CD4-positive, alpha-beta memory T cell (primary cell): ENCODE data around the gene GSX2. TPM values are rescaled to one million over a fixed set of nuclear protein-coding genes. Genes with fewer than 3 reads are reported as not detected.
"Not testable (repeated sequence)": the region's sequence is repeated elsewhere in the genome, so short reads cannot be mapped to it uniquely, and the experiment has no call there.

Experiments
- CTCF ChIA-PET: fragments of 350-600 bp; sonication (Branson Sonifier 250); formaldehyde crosslinking; loops from one replicate; lab custom pipeline; 2021; ENCODE audit warnings: inconsistent platforms; ENCODE audit not compliant: partially characterized antibody; lab: Charles Lee
- POLR2A ChIA-PET: fragments of 350-600 bp; sonication (Branson Sonifier 250); formaldehyde crosslinking; loops from one replicate; lab custom pipeline; 2021; ENCODE audit not compliant: partially characterized antibody; lab: Charles Lee
- DNase-seq, 5 donors: peaks; one replicate each; pipeline versions ENCODE4 v3.0.0 to v3.0.0-alpha.2; 2020 to 2022; ENCODE audit warnings: mixed read lengths in 1 of 5
- H3K27ac ChIP-seq: one replicate; pipeline ENCODE4 v1.7.0; 2013; ENCODE audit warnings: low read depth, low read length
- H3K27me3 ChIP-seq: 2 replicates; pipeline ENCODE4 v1.7.0; 2013; ENCODE audit warnings: mild to moderate bottlenecking, low read length, moderate library complexity; ENCODE audit not compliant: insufficient read depth
- H3K36me3 ChIP-seq: 2 replicates; pipeline ENCODE4 v1.7.0; 2013; ENCODE audit warnings: mild to moderate bottlenecking, low read length, moderate library complexity; ENCODE audit not compliant: insufficient read depth
- H3K4me1 ChIP-seq: 2 replicates; pipeline ENCODE4 v1.7.0; 2013; ENCODE audit warnings: mild to moderate bottlenecking, low read length, moderate library complexity; ENCODE audit not compliant: insufficient read depth
- H3K4me3 ChIP-seq, 2 donors: one replicate each; pipeline ENCODE4 v1.7.0; 2013; ENCODE audit warnings: low read length in 2 of 2, mild to moderate bottlenecking in 1 of 2
- H3K9me3 ChIP-seq, 2 donors: one replicate each; pipeline ENCODE4 v1.7.0; 2013; ENCODE audit warnings: low read length in 2 of 2, control low read depth in 1 of 2; ENCODE audit not compliant: control insufficient read depth in 1 of 2
- H3K27ac Mint-ChIP-seq, 7 donors: one replicate each; pipeline ENCODE4 v1.8.0; 2020 to 2021; ENCODE audit warnings: mixed read lengths in 7 of 7, mild to moderate bottlenecking in 6 of 7, inconsistent platforms in 3 of 7, moderate library complexity in 3 of 7
- H3K27me3 Mint-ChIP-seq, 2 donors: one replicate each; pipeline ENCODE4 v1.8.0; 2020 to 2021; ENCODE audit warnings: mixed read lengths in 2 of 2
- H3K36me3 Mint-ChIP-seq, 2 donors: one replicate each; pipeline ENCODE4 v1.8.0; 2020 to 2021; ENCODE audit warnings: mixed read lengths in 2 of 2, inconsistent platforms in 1 of 2, mild to moderate bottlenecking in 1 of 2
- H3K4me1 Mint-ChIP-seq, 4 donors: one replicate each; pipeline ENCODE4 v1.8.0; 2020 to 2021; ENCODE audit warnings: mixed read lengths in 4 of 4, mild to moderate bottlenecking in 1 of 4
- H3K4me3 Mint-ChIP-seq, 8 donors: one replicate each; pipeline ENCODE4 v1.8.0; 2020 to 2021; ENCODE audit warnings: mixed read lengths in 8 of 8, mild to moderate bottlenecking in 7 of 8, moderate library complexity in 6 of 8, inconsistent platforms in 3 of 8
- H3K9me3 Mint-ChIP-seq, 8 donors: one replicate each; pipeline ENCODE4 v1.8.0; 2020 to 2021; ENCODE audit warnings: mixed read lengths in 8 of 8, mild to moderate bottlenecking in 5 of 8, inconsistent platforms in 3 of 8, moderate library complexity in 1 of 8
- intact Hi-C: fragments of 100-400 bp; cut with micrococcal nuclease; formaldehyde crosslinking; loops from one replicate; pipeline ENCODE4 v1.15.1; 2023
- polyA plus RNA-seq, 2 donors: library from polyadenylated mRNA; unstranded; fragments of 300-500 nt; fragmentation: Illumina TruSeq; gene quantifications; one replicate each; pipeline ENCODE4 v1.2.3, GENCODE V29; 2021
- total RNA-seq, 2 experiments: library from RNA; stranded (reverse); gene quantifications; one replicate each; pipeline ENCODE4 v1.2.3, GENCODE V29; 2021

GSX2 gene
- total RNA-seq = not detected
- polyA plus RNA-seq = not detected

- peaks cover 23 to 67% (median 36%) of the 10 kb centered on the region in 4 donors for H3K4me1 Mint-ChIP-seq
- DNase-seq = peak in 1 of 5 donors; percentile 42
- Histone ChIP-seq H3K4me3 (peak within 1 kb of the TSS in 1 of 2 donors; percentile 31), H3K9me3 (no peaks in the 10 kb centered on the region), H3K27ac (no peak within 1 kb of the TSS), H3K27me3 (peaks cover 81% of the 10 kb centered on the region), H3K4me1 (peaks cover 28% of the 10 kb centered on the region), H3K36me3 (no peaks in the 10 kb centered on the region)
- ChIA-PET POLR2A (no interaction called here), CTCF (no interaction called here)
- peak within 1 kb of the TSS in 1 of 7 donors; percentile 59 for H3K27ac Mint-ChIP-seq
- no peaks in the 10 kb centered on the region for H3K36me3 Mint-ChIP-seq
- H3K27me3 Mint-ChIP-seq = peaks cover 85 to 86% of the 10 kb centered on the region in 2 donors
- intact Hi-C loops = loop anchor here (10.0 kb wide), 1 partner anchor 1445 kb away; the partner anchor contains the start of gene USP46
- peaks cover 0 to under 1% (median 0%) of the 10 kb centered on the region in 8 donors for H3K9me3 Mint-ChIP-seq
- H3K4me3 Mint-ChIP-seq = peak within 1 kb of the TSS; percentile 68 to 85 (median 72)
Observed at GRCh38 chr4:54099748-54100574, at the start of gene GSX2. Gene GSX2, plus strand, starts transcription at chr4:54100163. Its CDS starts 182 bp downstream, at chr4:54100345.

GRCh38 chr4:54050214-54050904 is 49.6 kb upstream of the GSX2 start:
- no peak for DNase-seq
- Histone ChIP-seq H3K9me3 (no peaks in the 10 kb centered on the region), H3K27ac (no peak overlapping the region), H3K27me3 (no peaks in the 10 kb centered on the region), H3K4me1 (peaks cover 34% of the 10 kb centered on the region), H3K36me3 (peaks cover 7% of the 10 kb centered on the region), H3K4me3 (no peak overlapping the region)
- intact Hi-C loops = no loop called here
- ChIA-PET POLR2A (no interaction called here), CTCF (no interaction called here)
- Mint-ChIP-seq H3K4me3 (no peak overlapping the region), H3K27me3 (no peaks in the 10 kb centered on the region), H3K36me3 (peaks cover 24 to 31% of the 10 kb centered on the region in 2 donors), H3K27ac (peak overlapping the region in 2 of 7 donors; percentile 2 to 28), H3K9me3 (no peaks in the 10 kb centered on the region), H3K4me1 (peaks cover 26 to 52% (median 39%) of the 10 kb centered on the region in 4 donors)

- H3K27me3 Mint-ChIP-seq, H3K4me3 ChIP-seq, H3K27ac Mint-ChIP-seq, H3K27ac ChIP-seq, H3K27me3 ChIP-seq, H3K9me3 ChIP-seq, intact Hi-C loops, H3K4me3 Mint-ChIP-seq, H3K36me3 ChIP-seq, H3K9me3 Mint-ChIP-seq, DNase-seq: not testable (repeated sequence)
- peaks cover 50 to 74% (median 62%) of the 10 kb centered on the region in 4 donors for H3K4me1 Mint-ChIP-seq
- peaks cover 16 to 21% of the 10 kb centered on the region in 2 donors for H3K36me3 Mint-ChIP-seq
- peaks cover 61% of the 10 kb centered on the region for H3K4me1 ChIP-seq
- ChIA-PET POLR2A (interaction anchor here (3.0 kb wide), 1 partner anchor 10 kb away, joined by 12 read pairs; the partner anchor contains the start of gene CHIC2), CTCF (interaction anchor here (0.6 to 0.8 kb wide), 2 partner anchors 13 to 36 kb away, joined by 3 read pairs; no protein-coding TSS in a partner anchor)
Observed at GRCh38 chr4:54053322-54053721, 46.6 kb upstream of the GSX2 start.

GRCh38 chr4:54054501-54054900 is 45.5 kb upstream of the GSX2 start:
- Histone ChIP-seq H3K4me3 (no peak overlapping the region), H3K9me3 (no peaks in the 10 kb centered on the region), H3K27ac (no peak overlapping the region), H3K36me3 (no peaks in the 10 kb centered on the region), H3K4me1 (peaks cover 68% of the 10 kb centered on the region), H3K27me3 (no peaks in the 10 kb centered on the region)
- no peak overlapping the region for H3K27ac Mint-ChIP-seq
- CTCF ChIA-PET = no interaction called here
- no peaks in the 10 kb centered on the region for H3K27me3 Mint-ChIP-seq
- intact Hi-C loops = no loop called here
- peak overlapping the region in 2 of 8 donors; percentile 3 to 25 for H3K4me3 Mint-ChIP-seq
- H3K9me3 Mint-ChIP-seq = no peaks in the 10 kb centered on the region
- peaks cover 52 to 79% (median 63%) of the 10 kb centered on the region in 4 donors for H3K4me1 Mint-ChIP-seq
- no peak for DNase-seq
- peaks cover 13 to 18% of the 10 kb centered on the region in 2 donors for H3K36me3 Mint-ChIP-seq
- POLR2A ChIA-PET = interaction anchor here (0.6 to 3.0 kb wide), 2 partner anchors 9 to 763 kb away, joined by 3 to 12 read pairs; partner anchors contain the start of gene CHIC2

GRCh38 chr4:54055494-54055893 is 44.5 kb upstream of the GSX2 start:
- Histone ChIP-seq H3K4me1 (peaks cover 72% of the 10 kb centered on the region), H3K36me3 (no peaks in the 10 kb centered on the region), H3K9me3 (no peaks in the 10 kb centered on the region), H3K4me3 (no peak overlapping the region), H3K27me3 (no peaks in the 10 kb centered on the region), H3K27ac (no peak overlapping the region)
- intact Hi-C loops = no loop called here
- H3K9me3 Mint-ChIP-seq = no peaks in the 10 kb centered on the region
- H3K4me3 Mint-ChIP-seq = peak overlapping the region in 4 of 8 donors; percentile 25 to 43 (median 34)
- peaks cover 56 to 79% (median 67%) of the 10 kb centered on the region in 4 donors for H3K4me1 Mint-ChIP-seq
- H3K27me3 Mint-ChIP-seq = no peaks in the 10 kb centered on the region
- CTCF ChIA-PET = interaction anchor here (0.6 kb wide), 1 partner anchor 126 kb away, joined by 3 read pairs; no protein-coding TSS in a partner anchor
- peak overlapping the region in 1 of 7 donors; percentile 75 for H3K27ac Mint-ChIP-seq
- peaks cover 13 to 16% of the 10 kb centered on the region in 2 donors for H3K36me3 Mint-ChIP-seq
- no peak for DNase-seq
- POLR2A ChIA-PET = interaction anchor here (1.4 to 3.0 kb wide), 2 partner anchors 8 to 71 kb away, joined by 5 to 12 read pairs; partner anchors contain the start of gene CHIC2

- Mint-ChIP-seq H3K4me3 (peak overlapping the region in 7 of 8 donors; percentile 36 to 93 (median 64)), H3K9me3 (no peaks in the 10 kb centered on the region), H3K4me1 (peaks cover 57 to 79% (median 66%) of the 10 kb centered on the region in 4 donors), H3K27ac (no peak overlapping the region), H3K27me3 (no peaks in the 10 kb centered on the region), H3K36me3 (peaks cover 12% of the 10 kb centered on the region in 2 donors)
- DNase-seq = no peak
- intact Hi-C loops = no loop called here
- H3K9me3 ChIP-seq = no peaks in the 10 kb centered on the region
- H3K36me3 ChIP-seq = no peaks in the 10 kb centered on the region
- no peak overlapping the region for H3K4me3 ChIP-seq
- ChIA-PET CTCF (interaction anchor here (0.7 kb wide), 1 partner anchor 43 kb away, joined by 3 read pairs; no protein-coding TSS in a partner anchor), POLR2A (interaction anchor here (1.4 kb wide), 1 partner anchor 72 kb away, joined by 5 read pairs; no protein-coding TSS in a partner anchor)
- H3K4me1 ChIP-seq = peaks cover 74% of the 10 kb centered on the region
- H3K27ac ChIP-seq = no peak overlapping the region
- H3K27me3 ChIP-seq = no peaks in the 10 kb centered on the region
Observed at GRCh38 chr4:54056360-54056759, 43.6 kb upstream of the GSX2 start.
